Peyer's patch (tissue), 4 donors: ENCODE results near the gene LCN9.

Experiments used
- CTCF ChIP-seq, 6 experiments: fragments of 450-650 bp in 4 of 6; fragments of 200-600 bp in 2 of 6; sonication (generic) in 1 of 6; IDR thresholded peaks; one replicate each; pipeline ENCODE4 v1.5.1; 2017 to 2019; ENCODE audit warnings: antibody characterized with exemption in 6 of 6, mild to moderate bottlenecking in 3 of 6, moderate library complexity in 1 of 6
- POLR2A ChIP-seq, 2 donors: fragments of 450-650 bp; IDR thresholded peaks; one replicate each; pipeline ENCODE4 v1.5.1; 2017; ENCODE audit warnings: antibody characterized with exemption in 2 of 2, mild to moderate bottlenecking in 2 of 2, moderate library complexity in 2 of 2

GRCh38 chr9:135694414-135694813 is 31.3 kb downstream of the LCN9 start:
- no peak for TF ChIP-seq CTCF (IDR thresholded peaks at IDR 0.05)
- TF ChIP-seq POLR2A (IDR thresholded peaks at IDR 0.05) = no peak
